ENCODE measurements around the gene LRRC3B.

Gene LRRC3B

DNA sequence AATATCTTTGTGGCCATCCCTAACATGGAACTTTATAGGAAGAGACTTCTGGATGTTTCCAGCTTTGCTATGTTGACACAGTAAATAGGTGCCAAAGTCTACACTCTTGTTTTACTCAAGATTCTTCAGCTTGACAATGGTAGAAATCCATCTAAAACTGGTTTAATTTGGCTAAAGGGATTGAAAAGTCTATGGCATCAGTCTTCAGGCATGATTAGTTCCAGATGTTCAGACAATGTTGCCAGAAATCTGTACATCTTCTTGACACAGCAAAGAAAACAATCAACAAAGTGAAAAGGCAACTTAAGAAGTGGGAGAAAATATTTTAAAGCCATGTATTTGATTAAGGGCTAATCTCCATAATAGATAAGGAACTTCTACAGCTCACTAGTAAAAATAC lies 130.5 kb downstream of the LRRC3B start:
- TF ChIP-seq, protein P1, sequence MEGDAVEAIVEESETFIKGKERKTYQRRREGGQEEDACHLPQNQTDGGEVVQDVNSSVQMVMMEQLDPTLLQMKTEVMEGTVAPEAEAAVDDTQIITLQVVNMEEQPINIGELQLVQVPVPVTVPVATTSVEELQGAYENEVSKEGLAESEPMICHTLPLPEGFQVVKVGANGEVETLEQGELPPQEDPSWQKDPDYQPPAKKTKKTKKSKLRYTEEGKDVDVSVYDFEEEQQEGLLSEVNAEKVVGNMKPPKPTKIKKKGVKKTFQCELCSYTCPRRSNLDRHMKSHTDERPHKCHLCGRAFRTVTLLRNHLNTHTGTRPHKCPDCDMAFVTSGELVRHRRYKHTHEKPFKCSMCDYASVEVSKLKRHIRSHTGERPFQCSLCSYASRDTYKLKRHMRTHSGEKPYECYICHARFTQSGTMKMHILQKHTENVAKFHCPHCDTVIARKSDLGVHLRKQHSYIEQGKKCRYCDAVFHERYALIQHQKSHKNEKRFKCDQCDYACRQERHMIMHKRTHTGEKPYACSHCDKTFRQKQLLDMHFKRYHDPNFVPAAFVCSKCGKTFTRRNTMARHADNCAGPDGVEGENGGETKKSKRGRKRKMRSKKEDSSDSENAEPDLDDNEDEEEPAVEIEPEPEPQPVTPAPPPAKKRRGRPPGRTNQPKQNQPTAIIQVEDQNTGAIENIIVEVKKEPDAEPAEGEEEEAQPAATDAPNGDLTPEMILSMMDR (IDR thresholded peaks at IDR 0.05; ENCODE audit: low read length, missing control alignments) = no peak
- no peak for DNase-seq (ENCODE audit: low read depth)
- no peak overlapping the region for H3K4me3 ChIP-seq (replicated peaks; ENCODE audit: low read depth, low read length)

DNA sequence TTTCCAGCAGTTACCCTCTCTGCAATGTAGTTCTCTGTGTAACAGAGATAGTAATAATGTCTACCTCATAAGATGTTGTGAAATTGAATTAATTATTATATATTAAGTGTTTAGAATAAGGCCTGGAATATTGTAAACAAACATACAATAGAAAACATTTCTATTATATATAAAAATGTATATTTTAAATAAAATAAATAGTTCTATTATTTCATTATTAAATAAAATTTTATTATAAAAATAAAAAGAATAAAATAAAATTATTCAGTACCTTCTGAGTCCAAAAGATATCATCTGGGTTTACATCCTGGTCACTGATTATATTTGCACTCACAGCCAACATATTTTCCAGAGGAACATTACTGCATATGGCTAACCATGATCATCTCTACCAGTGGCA lies 135.4 kb downstream of the LRRC3B start:
- DNase-seq (ENCODE audit: low read depth) = no peak
- H3K4me3 ChIP-seq (replicated peaks; ENCODE audit: low read depth, low read length) = no peak overlapping the region
- TF ChIP-seq, protein P1 (IDR thresholded peaks at IDR 0.05; ENCODE audit: low read length, missing control alignments) = no peak
